Loucy (cell line): ENCODE data around the gene TMEM43.

ENCODE experiments used
- H2AFZ ChIP-seq: fragments of 200-600 bp; sonication (generic); 2 replicates; pipeline ENCODE4 v1.6.0; 2016; ENCODE audit warnings: antibody characterized with exemption, mild to moderate bottlenecking, low read length, moderate library complexity
- H3F3A ChIP-seq: fragments of 200-600 bp; 2 replicates; pipeline ENCODE4 v1.6.0; 2016; ENCODE audit warnings: antibody characterized with exemption, low read depth, mild to moderate bottlenecking
- H3K27me3 ChIP-seq: fragments of 200-600 bp; sonication (generic); 2 replicates; pipeline ENCODE4 v1.6.1; 2014; ENCODE audit warnings: low read length, mild to moderate bottlenecking; ENCODE audit not compliant: insufficient read depth, poor library complexity, severe bottlenecking
- H3K36me3 ChIP-seq: fragments of 200-600 bp; sonication (generic); 2 replicates; pipeline ENCODE4 v1.6.1; 2016; ENCODE audit warnings: low read length; ENCODE audit not compliant: insufficient read depth
- H3K4me1 ChIP-seq: fragments of 200-600 bp; sonication (generic); 2 replicates; pipeline ENCODE4 v1.5.1; 2014; ENCODE audit warnings: low read length, mild to moderate bottlenecking; ENCODE audit not compliant: insufficient read depth, poor library complexity, severe bottlenecking
- H3K4me2 ChIP-seq: fragments of 200-600 bp; sonication (generic); 2 replicates; pipeline ENCODE4 v1.6.0; 2014; ENCODE audit warnings: antibody characterized with exemption, low read length, low read depth, mild to moderate bottlenecking; ENCODE audit not compliant: poor library complexity, severe bottlenecking
- H3K4me3 ChIP-seq: fragments of 200-600 bp; sonication (generic); 2 replicates; pipeline ENCODE4 v1.5.1; 2014; ENCODE audit warnings: low read length, mild to moderate bottlenecking, mixed read lengths; ENCODE audit not compliant: poor library complexity, severe bottlenecking
- H3K79me2 ChIP-seq: fragments of 200-600 bp; sonication (generic); 2 replicates; pipeline ENCODE4 v1.6.1; 2014; ENCODE audit warnings: low read length; ENCODE audit not compliant: insufficient read depth
- H3K9ac ChIP-seq: fragments of 200-600 bp; sonication (generic); 2 replicates; pipeline ENCODE4 v1.6.0; 2014; ENCODE audit warnings: mild to moderate bottlenecking, low read depth, low read length, moderate library complexity; ENCODE audit not compliant: poor library complexity, severe bottlenecking
- H3K9me2 ChIP-seq: fragments of 200-600 bp; sonication (generic); replicated peaks from 2 replicates; pipeline ENCODE4 v1.6.1; 2016; ENCODE audit warnings: low read depth, low read length, mixed read lengths
- H3K9me3 ChIP-seq: fragments of 200-600 bp; sonication (generic); 2 replicates; pipeline ENCODE4 v1.6.1; 2014; ENCODE audit warnings: mild to moderate bottlenecking, antibody characterized with exemption, low read length, low read depth; ENCODE audit not compliant: insufficient read depth
- H4K20me1 ChIP-seq: fragments of 200-600 bp; sonication (generic); 2 replicates; pipeline ENCODE4 v1.6.0; 2014; ENCODE audit warnings: antibody characterized with exemption, low read length, mild to moderate bottlenecking; ENCODE audit not compliant: insufficient read depth, poor library complexity, severe bottlenecking
- CTCF ChIP-seq: fragments of 200-600 bp; sonication (generic); conservative IDR thresholded peaks from 2 replicates; pipeline ENCODE4 v1.5.1; 2014; ENCODE audit warnings: mild to moderate bottlenecking, antibody characterized with exemption, low read length
- EZH2phosphoT487 ChIP-seq: fragments of 200-600 bp; IDR thresholded peaks from 2 replicates; pipeline ENCODE4 v1.6.1; 2018; ENCODE audit warnings: antibody characterized with exemption, mild to moderate bottlenecking, moderate library complexity, borderline replicate concordance

Gene TMEM43

GRCh38 chr3:14133188-14133800 is 8.4 kb downstream of the TMEM43 start:
- Histone ChIP-seq H2AFZ (no peak overlapping the region), H3K36me3 (peaks cover 55% of the 10 kb centered on the region; the same call in 1 of the 2 replicates), H3K9ac (no peak overlapping the region), H4K20me1 (peaks cover 7% of the 10 kb centered on the region), H3K9me3 (no peaks in the 10 kb centered on the region), H3K9me2 (no peaks in the 10 kb centered on the region), H3K79me2 (peaks cover 7% of the 10 kb centered on the region; the same call in 1 of the 2 replicates), H3K4me2 (no peak overlapping the region), H3K4me3 (no peak overlapping the region), H3K27me3 (no peaks in the 10 kb centered on the region), H3F3A (no peaks in the 10 kb centered on the region), H3K4me1 (peaks cover 1% of the 10 kb centered on the region)
- TF ChIP-seq CTCF (no peak), EZH2phosphoT487 (no peak)

GRCh38 chr3:14133876-14134275 is 9.0 kb downstream of the TMEM43 start:
- no peaks in the 10 kb centered on the region for H3K27me3 ChIP-seq
- no peaks in the 10 kb centered on the region for H3F3A ChIP-seq
- no peak for TF ChIP-seq EZH2phosphoT487
- no peak for TF ChIP-seq CTCF
- H4K20me1 ChIP-seq = peaks cover under 1% of the 10 kb centered on the region
- H3K9me2 ChIP-seq = no peaks in the 10 kb centered on the region
- no peak overlapping the region for H3K4me2 ChIP-seq
- no peaks in the 10 kb centered on the region for H3K4me1 ChIP-seq
- H3K9ac ChIP-seq = no peak overlapping the region
- H3K9me3 ChIP-seq = no peaks in the 10 kb centered on the region
- no peak overlapping the region for H3K4me3 ChIP-seq
- no peak overlapping the region for H2AFZ ChIP-seq
- peaks cover 55% of the 10 kb centered on the region; the same call in 1 of the 2 replicates for H3K36me3 ChIP-seq
- peaks cover 1% of the 10 kb centered on the region; the same call in 1 of the 2 replicates for H3K79me2 ChIP-seq

GRCh38 chr3:14134291-14134690 is 9.4 kb downstream of the TMEM43 start:
- Histone ChIP-seq H2AFZ (no peak overlapping the region), H3F3A (no peaks in the 10 kb centered on the region), H3K4me3 (no peak overlapping the region), H3K9me2 (no peaks in the 10 kb centered on the region), H3K36me3 (peaks cover 55% of the 10 kb centered on the region; the same call in 1 of the 2 replicates), H3K27me3 (no peaks in the 10 kb centered on the region), H3K4me2 (no peak overlapping the region), H3K9me3 (no peaks in the 10 kb centered on the region), H4K20me1 (no peaks in the 10 kb centered on the region), H3K79me2 (no peaks in the 10 kb centered on the region), H3K4me1 (no peaks in the 10 kb centered on the region), H3K9ac (no peak overlapping the region)
- no peak for TF ChIP-seq EZH2phosphoT487
- TF ChIP-seq CTCF = no peak
